Hematopoietic multipotent progenitor cell treated with erythropoietin and hydrocortisone succinate and interleukin-3 and kit ligand, for 17 days (in vitro differentiated cells): Measurements from ENCODE around the gene CACNA1E.
A peak's percentile ranks its signal among the peaks of the same experiment; 100 is the strongest.

Source experiments
- DNase-seq: peaks from one replicate; pipeline ENCODE4 v3.0.0-alpha.2; 2015; ENCODE audit warnings: low spot score

Gene CACNA1E

DNA sequence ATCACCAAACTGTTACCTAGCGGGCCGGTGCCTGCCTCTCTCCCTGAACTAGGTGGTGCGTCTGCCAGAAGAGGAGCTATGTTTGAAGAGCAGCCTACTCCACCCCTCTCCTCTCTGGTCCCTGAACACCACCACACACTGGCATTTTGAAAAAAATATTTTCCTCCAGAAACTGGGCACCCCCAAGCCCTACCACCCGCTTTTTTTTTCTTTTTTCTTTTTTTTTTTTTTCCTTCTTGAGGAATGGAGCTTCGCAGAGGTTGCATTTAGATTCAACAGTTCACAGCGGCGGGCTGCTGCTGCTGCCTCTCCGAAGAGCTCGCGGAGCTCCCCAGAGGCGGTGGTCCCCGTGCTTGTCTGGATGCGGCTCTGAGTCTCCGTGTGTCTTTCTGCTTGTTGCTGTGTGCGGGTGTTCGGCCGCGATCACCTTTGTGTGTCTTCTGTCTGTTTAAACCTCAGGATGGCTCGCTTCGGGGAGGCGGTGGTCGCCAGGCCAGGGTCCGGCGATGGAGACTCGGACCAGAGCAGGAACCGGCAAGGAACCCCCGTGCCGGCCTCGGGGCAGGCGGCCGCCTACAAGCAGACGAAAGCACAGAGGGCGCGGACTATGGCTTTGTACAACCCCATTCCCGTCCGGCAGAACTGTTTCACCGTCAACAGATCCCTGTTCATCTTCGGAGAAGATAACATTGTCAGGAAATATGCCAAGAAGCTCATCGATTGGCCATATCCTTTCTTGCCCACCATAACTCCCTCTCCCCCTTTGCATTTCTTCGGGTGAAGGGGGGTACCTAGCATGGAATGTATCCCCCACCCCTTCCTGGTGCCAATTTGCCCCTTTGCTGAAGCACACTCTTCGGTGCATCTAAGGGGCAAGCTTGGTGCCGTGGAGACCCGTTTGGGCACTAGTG lies at the start of gene CACNA1E:
TSS of gene CACNA1E (plus strand) at position 233 of the 911 bp plus-strand sequence. CDS start at position 461, 228 bp downstream.
- no peak for DNase-seq

DNA sequence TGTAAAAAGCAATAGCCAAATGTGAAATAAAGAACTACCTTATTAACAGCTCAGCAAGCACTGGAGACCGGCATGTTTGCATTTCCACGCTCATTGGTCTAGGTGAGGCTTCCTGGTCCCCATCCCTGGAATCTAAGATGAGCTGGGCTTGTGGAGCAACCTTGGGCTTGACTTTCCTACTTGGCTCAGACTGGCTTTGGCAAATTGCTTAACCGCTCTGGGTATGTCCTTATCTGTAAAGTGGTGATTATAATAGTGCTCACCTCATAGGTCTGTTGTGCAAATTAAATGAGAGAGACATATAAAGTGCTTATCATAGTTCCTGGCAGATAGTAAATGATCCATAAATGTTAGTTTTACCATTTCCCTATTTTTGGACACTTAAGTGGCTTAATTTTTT lies 49.4 kb upstream of the CACNA1E start:
- DNase-seq, result no peak

DNA sequence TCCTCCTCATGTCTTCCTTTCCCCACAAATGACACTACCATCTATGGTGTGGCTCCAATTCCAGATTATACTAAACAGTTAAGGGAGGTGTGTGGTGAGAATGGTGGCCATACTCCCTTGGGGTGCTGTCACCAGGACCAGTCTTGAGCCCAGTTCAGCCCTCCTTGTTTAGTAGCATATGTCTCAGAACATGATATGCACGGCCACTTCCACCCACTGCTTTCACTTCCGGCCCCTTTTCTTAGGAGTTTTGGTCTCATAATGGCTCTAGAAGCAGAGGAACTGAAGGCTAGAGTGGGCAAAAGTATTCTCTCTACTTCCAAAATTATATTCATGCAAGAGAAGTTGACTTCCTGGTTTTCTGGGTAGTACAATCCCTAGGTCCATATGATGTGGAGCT lies 45.3 kb upstream of the CACNA1E start:
- DNase-seq, result no peak

DNA sequence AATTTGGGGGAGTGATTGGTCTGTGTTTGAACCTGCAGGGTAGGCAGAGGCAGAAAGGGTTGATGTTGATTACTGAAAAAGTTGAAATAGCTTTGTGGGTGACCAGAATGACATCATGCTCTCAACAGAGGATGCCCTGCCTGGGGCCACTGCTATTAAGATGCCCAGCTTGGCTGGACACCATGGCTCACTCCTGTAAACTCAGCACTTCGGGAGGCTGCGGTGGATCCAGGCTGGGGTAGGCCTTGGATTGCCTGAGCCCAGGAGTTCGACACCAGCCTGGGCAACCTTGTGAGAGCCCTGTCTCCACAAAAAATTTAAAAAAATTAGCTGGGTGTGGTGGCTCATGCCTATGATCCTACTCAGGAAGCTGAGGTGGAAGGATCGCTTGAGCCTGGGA lies 42.8 kb upstream of the CACNA1E start:
- DNase-seq, result no peak

DNA sequence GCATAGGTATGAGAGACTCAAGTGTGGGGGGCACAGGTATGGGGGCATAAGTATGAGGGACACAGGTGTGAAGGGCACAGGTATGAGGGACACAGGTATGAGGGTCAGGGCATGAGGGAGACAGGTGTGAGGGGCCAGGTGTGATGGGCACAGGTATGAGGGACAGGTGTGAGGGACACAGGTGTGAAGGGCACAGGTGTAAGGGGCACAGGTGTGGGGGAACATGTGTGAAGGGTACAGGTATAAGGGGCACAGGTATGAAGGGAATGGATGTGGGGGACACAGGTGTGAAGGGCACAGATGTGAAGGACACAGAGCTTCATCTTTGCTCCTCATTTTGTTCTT lies 41.2 kb upstream of the CACNA1E start:
- DNase-seq, result no peak

DNA sequence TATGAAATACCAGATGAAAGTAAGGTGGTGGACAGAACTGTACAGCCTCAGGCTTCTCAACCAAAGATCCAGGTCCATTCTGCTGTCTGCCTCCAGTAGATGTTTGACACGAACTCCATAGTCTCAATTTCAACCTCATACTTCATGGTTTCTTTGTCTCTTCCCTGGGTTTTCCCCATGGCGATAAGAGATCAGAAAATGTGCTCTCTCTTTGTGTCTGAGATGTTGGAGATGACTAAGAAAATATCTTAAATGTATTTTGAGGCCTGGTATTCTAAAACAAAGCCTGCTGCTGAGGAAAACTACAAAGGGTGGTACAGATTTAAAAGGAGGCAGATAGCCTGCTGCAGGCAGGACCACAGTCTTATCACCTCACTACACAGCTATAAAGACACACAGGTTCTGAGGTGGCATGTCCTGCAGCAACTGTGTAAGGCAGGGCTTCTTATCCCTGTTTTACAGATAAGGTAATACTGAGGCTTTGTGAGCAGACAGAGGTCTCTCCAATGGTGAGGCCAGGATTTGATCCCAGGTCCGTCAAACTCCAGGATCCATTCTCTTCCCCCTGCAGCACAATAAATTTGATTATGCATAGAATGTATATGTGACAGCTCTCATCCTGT lies 40.0 kb upstream of the CACNA1E start:
- DNase-seq, result no peak

DNA sequence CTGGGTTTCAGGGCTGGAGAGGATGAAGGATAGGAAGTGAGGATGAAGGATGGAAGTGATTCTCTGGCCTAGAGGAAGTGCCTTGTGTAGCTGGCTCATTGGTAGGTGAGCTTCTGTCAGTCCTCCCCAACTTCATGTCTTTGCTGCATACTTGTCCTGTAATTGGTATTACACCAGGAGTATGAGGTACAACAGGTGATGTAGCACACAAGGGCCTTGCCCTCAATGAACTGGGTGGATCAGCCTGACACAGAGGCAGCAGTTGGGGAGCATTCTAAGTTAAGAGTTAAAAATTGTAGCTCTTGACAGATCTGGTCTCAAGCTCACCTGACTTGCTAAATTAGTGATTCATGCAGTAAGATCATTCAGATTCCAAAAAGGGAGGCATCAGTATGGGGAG lies 37.9 kb upstream of the CACNA1E start:
- DNase-seq, result no peak

DNA sequence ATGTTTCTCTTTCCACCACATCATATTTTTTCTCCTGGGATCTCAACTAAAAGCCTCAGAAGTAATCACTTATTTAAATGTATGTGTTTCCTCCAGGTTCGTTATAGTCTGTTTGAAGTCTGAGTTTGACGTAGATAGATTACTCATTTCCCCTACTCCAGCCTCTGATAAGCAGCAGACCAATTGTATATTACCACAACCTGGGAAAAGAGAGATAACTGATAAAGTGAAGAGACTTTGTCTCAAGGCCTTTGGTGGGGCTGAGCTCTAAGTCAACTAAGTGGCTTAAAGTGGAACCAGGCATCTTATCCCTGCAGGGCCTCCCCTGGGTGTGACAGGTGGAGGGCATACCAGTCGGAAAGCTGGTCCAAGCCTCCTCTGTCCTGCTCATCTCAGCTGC lies 34.9 kb upstream of the CACNA1E start:
- no peak for DNase-seq

DNA sequence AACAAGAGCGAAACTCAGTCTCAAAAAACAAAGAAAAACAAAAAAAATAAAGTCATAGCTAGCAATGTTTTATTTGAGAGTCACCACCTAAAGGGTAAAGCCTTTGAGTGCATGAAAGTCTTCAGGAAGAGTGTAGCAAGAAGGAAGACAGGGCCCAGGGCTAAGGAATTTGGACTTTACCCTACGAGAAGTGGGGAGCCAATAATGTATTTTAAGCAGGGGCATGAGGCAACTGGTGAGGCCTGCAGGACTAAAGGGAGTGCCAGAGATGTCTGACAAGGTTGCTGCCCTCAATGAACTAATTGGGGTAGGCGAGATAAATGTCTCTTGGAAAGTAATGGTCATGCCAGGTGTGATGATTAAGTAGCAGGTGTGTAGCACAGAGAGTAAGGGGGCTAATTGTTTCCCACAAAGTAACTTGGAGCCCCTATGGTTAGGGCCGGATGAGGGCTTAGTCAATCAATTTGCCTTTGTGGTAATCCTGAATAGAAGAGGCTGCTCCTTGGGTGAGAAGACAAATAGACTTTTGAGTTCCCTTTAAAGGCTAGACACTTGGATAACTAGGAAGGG lies 31.6 kb upstream of the CACNA1E start:
- no peak for DNase-seq

DNA sequence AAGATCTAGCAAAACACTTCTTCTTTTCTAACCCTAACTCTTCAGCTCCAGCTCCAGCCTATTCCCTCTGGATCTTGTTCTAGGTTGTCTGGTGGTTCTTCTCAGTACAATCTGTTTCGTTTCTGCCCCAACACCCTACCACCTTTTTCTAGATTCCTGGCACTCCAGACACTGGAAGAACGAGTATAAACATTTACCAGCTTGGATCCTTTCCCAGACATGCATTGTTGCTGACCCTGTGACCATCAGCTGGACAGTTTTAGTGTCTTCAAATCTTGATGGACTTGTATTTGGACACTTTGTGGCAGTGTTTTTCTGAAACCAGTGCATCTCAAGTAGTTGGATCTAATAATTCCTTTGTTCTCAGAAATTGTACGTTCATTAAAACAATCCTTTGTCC lies 30.6 kb upstream of the CACNA1E start:
- no peak for DNase-seq

DNA sequence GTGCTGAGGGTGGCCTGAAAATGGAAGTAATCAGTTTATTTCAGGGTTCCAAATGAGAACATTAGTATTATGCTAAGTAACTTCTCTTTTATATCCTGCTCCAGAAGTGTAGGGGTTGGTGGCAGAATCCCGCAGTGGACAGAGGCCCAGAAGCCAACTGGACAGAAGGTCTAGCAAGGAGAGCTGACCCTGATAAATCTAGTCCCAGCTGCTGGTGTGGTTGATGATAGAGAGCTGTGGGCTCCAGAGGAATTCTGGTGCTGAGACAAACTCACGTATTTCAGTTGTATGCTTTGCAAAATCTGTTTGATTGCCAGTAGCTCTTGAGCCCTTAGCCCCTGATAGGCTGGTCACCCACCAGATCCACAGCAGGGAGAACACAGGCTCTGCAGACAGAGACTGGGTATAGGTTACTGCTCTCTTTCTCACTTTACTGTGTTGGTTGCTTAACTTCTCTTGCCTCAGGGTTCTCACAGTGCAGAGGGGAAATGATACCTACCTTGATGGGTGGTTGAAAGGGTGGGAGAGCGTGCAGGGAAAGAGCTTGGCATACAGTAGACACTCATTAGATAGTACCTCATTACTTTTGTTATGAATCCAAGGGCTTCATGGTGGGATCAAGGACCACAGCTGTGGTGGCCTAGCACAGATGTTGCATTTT lies 29.6 kb upstream of the CACNA1E start:
- no peak for DNase-seq

DNA sequence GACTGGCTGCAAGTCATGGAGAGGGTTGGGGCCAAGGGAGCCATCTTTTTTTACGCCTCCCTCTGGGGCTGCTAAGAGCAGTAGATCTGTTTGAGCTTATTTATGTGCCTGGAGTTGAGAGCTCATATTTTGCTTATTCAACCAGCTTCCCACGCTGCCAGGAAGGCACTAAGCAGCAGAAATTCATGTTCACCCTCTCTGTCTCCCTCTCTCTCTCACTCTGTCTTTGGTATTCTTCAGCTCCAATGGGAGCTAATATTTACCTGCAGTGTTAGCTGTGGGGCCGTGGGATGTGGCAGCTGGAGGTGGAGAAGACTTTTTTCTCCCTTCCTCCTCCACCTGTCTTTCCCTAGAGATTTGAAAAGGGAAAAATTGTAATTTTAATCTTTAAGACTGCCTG lies 26.8 kb upstream of the CACNA1E start:
- DNase-seq, result no peak

DNA sequence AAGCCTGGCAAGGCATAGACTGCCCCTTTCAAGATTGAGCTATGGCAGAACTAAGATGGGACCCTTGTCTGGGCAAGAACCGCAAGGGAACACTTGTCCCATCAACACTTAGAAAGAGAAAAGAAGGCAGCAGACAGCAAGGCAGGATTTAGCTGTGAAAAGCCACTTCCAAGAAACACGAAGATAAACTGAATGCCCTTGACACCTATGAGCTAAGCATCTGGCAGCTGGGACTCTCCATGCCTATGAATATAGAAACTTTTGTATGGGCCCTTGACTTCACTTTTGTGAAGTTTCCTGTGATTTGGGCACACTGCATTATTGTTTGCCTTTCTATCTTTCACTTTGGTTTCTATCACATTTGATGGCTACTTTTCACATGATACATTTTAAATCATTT lies 24.9 kb upstream of the CACNA1E start:
- DNase-seq, result no peak

DNA sequence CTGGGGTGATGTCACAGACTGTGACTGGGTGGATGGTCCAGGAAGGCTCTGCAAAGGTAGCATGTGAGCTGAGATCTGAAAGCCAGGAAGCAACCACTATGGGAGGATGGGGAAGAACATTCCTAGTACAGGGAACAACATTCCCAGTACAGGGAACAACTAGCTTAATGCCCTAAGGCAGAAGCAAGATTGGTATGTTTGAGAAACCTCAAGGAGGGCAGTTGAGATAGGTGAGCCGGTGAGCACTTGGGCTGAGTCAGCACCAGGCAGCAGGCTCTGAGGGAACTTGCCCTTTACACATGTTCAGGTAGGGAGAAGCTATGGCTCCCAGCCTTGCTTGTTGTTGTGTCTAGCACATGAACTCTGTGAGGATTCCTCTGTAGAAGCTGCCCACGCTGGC lies 24.2 kb upstream of the CACNA1E start:
- DNase-seq, result no peak

DNA sequence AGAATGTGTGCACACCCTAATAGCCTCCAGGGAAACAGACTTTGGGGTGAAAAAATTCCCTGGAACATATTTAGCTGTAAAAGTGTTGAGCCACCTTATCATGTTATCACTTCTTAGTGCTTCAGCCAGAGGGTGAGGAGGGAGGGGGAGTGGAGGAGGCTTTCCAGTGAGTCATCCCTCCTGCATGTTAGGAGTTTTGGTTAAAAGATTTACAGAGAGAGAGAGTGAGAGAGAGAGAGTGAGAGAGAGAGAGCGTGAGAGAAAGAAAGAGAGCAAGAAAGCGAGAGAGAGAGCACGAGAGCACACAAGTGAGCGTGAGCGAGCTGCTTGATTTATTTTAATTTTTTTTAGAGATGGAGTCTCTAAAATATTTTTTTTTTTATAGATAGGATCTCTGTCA lies 13.5 kb upstream of the CACNA1E start:
- DNase-seq, result no peak

DNA sequence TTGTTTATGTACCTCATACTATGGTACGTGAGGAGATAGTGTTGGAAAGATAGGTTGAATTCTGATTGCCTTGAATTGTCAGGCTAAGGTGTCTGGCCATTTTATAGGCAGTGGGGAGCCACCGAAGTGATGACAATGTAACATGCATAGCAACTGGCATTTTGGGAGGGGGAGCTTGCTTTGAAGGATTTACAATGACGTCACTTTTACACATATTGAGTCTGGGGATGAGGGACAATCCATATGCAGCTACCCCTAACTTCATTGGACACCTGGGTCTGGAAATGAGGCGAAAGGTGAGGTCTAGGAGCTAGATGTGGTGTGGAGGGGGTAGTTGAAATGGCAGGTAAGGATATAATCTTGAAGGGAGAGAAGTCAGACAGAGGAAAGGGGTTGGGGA lies 7.7 kb upstream of the CACNA1E start:
- no peak for DNase-seq

DNA sequence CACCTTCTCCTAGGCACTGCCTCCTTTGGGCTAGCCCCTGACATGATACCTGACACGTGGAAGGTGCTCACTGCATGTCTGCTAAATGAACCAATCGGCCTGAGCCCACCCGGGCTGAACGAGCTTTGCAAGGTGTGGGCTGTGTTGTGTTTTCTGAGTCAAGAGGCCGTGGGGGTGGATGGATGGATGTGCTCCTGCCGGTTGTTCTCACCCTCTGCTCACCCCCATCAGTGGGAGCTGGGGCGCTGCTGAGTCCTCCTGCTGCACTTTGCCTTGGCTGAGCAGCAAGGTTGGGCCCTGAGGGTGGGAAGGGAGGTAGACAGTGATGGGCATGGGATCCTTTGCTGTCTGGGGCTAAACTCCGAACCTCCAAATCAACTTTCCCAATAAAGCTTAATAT lies 6.7 kb upstream of the CACNA1E start:
- DNase-seq, result no peak

DNA sequence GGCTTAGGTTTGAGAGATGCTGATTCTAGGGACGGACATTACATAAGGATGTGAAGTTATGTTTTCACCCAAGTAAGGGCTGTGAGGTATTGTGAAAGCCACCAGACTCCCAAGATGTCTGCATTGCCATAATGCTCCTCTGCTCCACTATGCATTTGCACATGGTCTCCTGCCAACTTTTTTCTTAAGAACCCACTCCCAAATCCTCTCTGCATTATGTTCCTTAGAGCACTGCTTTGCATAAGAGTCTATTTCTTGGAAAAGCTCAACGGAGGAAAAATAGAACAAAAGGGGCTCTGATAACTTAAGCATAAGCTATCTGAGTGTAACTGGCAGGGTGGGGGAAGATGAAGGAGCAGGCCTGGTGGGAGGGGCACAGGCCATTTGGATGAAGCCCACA lies 5.0 kb upstream of the CACNA1E start:
- DNase-seq, result no peak

DNA sequence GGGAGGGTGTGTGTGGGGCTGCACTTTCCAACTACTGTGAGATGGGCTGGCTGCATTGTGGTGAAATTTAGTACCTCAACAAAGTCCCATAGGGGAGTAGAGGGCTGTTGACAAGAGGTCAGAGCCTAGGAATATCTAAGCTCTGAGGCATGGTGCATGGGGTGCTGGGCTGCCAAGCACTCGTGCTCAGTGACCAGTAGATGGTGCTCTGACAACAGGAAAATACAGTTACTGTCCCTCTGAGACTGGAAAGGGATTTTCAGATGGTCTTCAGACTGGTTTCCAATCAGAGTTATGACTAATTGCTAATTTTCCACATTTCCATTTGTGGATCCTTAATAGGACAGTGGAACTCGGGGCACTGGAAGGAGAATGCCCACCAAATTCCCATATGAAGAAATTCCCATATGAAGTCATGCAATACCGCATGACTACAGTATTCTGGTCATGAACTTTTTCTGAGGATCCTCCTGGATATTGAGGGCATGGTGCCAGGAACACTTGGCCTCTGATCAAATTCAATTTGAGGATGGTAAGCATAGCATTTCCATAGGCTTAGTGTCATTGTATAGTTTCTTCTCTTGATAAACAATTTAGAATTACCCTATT lies 4.1 kb upstream of the CACNA1E start:
- peak; percentile 6 for DNase-seq

DNA sequence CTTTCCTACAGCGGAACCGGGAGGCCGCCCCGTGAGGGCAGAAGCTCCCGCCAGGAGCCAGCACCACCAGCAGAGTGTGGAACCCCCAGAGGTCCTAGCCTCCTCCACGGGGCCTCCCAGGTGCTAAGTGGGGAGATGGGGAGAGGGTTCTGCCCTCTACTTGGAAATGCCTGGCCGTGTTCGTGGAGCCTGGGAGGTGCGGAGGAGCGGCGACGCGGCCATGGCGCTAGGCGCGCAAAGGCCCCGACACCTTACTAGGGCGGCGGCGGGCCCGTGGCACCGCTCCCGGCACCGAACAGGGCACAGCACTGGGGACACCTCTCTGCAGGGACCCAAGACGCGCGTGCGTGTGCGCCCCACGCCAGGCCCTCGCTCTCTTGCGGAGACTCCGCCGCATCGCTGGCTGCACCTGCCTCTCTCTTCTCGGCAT lies 1.3 kb upstream of the CACNA1E start:
- no peak for DNase-seq

DNA sequence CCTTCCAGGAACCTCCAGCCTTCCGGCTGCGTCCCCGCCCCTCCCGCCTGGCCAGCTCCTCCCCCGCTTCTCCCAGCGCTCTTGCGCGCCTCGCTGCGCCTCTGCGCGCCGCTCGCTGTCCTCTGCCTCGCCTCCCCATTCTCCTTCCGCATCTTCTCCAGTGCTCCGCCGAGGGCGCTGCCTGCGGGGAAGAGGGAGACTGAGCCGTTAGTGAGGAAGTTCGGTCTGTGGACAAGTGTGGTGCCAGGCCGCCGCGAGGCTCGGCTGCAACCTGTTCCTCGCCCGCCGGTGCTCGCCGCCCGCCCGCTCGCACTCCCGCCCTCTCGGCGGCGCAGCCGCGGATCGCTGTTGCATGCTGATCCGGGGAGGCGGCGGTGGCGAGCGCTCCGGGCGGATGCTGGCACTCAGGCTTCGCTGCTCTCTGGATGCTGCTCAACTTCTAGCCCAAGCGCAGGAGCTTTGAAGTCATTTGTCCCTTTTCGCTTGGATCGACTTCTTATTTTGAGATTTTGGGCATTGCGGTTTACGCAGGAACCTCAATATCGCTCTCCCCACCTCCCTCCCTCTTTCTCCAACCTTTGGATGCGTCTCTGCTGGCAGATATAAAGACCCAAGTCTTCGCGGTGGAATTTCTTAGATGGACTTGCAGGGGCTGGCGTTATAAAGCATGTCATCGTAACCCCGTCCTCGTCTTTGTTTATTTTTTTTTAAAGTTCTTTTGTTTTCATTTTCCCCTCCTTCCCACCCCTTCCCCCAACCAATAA lies 614 bp upstream of the CACNA1E start:
- no peak for DNase-seq

DNA sequence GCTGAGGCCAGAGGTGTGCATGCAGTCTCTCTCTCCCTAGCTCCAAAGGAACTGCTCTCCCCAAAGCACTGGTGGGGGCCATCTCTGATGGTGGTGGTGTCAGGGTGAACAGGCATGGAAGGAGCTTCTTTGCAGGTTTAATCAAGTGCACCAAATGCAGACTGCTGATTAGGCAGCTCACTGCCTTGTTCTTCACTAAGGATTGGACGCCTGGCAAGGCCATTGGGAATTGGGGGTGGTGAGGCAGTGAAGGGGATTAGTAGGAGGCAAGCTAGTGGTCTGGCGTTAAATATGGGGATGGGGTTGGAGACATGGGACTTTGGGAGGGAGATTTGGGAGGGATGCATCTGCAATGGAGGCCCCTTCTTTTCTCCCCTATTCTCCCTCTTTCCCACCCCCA lies 1.5 kb downstream of the CACNA1E start:
- DNase-seq, result no peak
